Uterus (tissue), 2 donors: ENCODE results near the gene SNAP29.

Source experiments
- CTCF ChIP-seq, 4 experiments: fragments of 200-600 bp in 2 of 4; fragments of 450-650 bp in 2 of 4; sonication (generic) in 2 of 4; IDR thresholded peaks; one replicate each; pipeline ENCODE4 v1.5.1; 2016 to 2019; ENCODE audit warnings: antibody characterized with exemption in 4 of 4, mild to moderate bottlenecking in 2 of 4, moderate library complexity in 1 of 4
- POLR2A ChIP-seq, 2 donors: fragments of 450-650 bp; IDR thresholded peaks; one replicate each; pipeline ENCODE4 v1.6.1; 2016; ENCODE audit warnings: antibody characterized with exemption in 2 of 2, mild to moderate bottlenecking in 1 of 2, moderate library complexity in 1 of 2

DNA sequence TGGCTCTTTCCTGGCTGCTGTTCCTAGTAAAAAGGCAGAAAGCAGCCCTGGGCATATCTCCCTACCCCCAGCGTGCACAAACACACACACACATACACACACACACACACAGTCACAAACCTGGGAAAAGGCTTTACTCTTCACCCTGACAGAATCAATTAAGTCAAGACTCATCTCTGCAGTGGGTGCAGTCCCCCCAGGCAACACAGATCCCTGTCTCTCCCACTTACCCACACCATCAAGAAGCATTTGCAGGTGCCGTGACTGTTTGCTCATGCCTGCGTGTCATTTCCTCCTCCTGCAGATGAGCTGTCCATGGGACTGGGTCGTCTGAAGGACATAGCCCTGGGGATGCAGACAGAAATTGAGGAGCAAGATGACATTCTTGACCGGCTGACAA is 28.6 kb downstream of the SNAP29 start:
- TF ChIP-seq POLR2A (IDR thresholded peaks at IDR 0.05) (no peak), CTCF (IDR thresholded peaks at IDR 0.05) (no peak)
